GM10266 (cell line): Measurements from ENCODE around the gene ZRANB3.

Experiments used
- DNase-seq: peaks from one replicate; pipeline ENCODE4 v3.0.0; 2012; ENCODE audit errors: extremely low spot score
- TF ChIP-seq, protein P1 (sequence below): IDR thresholded peaks from 2 replicates; pipeline ENCODE4 v1.5.1; 2012; ENCODE audit warnings: mild to moderate bottlenecking, low read depth; ENCODE audit not compliant: control insufficient read depth, insufficient read depth; ENCODE audit errors: missing control alignments

Gene ZRANB3

DNA sequence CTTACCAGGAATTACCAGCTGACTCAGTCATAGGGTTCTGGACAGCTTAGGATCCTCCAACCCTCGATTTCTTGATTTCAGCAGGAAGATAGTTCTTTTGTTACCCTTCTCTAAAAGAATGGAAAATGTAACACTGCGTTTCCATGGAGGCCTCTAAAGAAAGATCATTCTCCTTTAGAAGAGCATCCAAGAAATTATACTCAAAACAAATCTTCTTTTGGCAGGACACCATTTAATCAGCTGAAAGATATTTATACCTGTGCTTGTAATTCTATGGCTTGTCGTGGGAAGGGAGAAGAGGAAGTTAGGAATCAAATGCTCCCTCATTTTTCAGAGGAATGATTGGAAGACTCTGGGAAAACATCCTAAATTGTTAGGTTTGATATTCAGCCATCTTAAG is 348.4 kb downstream of the ZRANB3 start:
- TF ChIP-seq, protein P1, sequence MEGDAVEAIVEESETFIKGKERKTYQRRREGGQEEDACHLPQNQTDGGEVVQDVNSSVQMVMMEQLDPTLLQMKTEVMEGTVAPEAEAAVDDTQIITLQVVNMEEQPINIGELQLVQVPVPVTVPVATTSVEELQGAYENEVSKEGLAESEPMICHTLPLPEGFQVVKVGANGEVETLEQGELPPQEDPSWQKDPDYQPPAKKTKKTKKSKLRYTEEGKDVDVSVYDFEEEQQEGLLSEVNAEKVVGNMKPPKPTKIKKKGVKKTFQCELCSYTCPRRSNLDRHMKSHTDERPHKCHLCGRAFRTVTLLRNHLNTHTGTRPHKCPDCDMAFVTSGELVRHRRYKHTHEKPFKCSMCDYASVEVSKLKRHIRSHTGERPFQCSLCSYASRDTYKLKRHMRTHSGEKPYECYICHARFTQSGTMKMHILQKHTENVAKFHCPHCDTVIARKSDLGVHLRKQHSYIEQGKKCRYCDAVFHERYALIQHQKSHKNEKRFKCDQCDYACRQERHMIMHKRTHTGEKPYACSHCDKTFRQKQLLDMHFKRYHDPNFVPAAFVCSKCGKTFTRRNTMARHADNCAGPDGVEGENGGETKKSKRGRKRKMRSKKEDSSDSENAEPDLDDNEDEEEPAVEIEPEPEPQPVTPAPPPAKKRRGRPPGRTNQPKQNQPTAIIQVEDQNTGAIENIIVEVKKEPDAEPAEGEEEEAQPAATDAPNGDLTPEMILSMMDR: no peak
- no peak for DNase-seq

DNA sequence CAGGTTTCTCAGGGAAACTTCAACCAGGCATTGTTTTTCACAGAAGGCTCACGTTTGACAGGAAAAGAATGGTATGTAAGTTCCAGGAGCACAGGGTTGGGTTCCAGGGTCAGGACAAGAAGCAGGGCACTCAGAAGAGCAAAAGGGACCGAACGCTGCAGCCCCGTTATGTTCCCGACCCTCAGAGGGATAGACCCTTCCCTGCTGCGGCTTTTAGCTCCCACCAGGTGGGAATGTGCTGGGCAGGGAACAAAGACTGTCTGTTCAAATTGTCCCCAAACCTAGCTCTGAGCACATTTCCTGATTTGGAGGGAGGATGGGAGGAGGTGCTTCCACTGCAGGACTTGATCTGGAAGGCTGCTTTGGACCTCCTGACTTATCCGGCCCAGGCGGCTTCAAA is 348.8 kb downstream of the ZRANB3 start:
- no peak for DNase-seq
- TF ChIP-seq, protein P1: no peak

DNA sequence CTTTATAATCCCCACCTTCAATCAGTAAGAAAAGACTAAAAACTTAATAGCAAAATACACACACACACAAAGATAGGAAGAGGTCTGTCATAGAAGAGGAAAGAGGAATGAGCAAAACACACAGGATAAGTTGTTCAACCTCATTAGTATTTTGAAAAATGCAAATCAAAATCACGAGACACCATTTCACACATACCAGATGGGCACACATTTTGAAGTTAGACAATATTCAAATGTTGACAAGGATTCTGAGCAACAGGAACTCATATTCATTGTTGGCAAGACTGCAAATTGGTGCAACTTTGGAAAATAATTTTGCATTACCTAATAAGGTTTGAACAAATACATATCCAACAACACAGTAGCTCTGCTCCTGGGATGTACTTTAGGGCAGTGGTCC is 351.3 kb downstream of the ZRANB3 start:
- no peak for DNase-seq
- TF ChIP-seq, protein P1: no peak

DNA sequence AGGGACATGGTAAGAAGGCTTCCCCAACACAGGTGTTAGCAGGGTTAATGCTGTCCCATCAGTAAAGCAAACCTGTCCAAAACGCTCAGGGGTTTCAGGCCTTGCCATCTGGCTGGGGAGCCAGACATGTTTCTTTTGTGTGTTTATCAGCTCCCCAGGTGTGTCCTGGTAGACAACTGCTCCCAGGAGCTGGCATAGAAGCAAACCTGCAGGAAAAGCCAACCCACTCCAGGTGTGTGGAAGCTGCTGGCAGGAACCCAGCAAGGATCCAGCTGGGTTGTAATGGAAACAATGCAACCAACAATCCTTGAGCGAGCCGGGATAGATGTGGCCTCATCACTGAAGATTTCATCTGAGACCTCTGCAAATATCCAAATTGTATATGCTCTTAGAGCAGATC is 355.8 kb downstream of the ZRANB3 start:
- DNase-seq: no peak
- TF ChIP-seq, protein P1: no peak

DNA sequence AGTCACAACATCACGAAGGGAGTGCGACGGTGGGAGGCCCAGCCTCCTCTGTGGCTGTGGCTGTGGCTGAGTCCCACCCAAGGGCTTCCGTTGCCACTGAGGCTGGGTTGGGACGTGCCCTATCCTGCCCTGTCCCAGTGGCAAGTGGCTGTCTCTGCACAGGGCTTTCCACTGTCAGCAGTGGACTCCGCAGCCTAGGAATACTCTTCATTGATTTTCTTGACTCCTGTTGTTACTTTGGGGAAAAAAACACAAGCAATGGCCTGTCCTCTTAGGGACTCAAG is 356.3 kb downstream of the ZRANB3 start:
- TF ChIP-seq, protein P1: no peak
- DNase-seq: no peak

DNA sequence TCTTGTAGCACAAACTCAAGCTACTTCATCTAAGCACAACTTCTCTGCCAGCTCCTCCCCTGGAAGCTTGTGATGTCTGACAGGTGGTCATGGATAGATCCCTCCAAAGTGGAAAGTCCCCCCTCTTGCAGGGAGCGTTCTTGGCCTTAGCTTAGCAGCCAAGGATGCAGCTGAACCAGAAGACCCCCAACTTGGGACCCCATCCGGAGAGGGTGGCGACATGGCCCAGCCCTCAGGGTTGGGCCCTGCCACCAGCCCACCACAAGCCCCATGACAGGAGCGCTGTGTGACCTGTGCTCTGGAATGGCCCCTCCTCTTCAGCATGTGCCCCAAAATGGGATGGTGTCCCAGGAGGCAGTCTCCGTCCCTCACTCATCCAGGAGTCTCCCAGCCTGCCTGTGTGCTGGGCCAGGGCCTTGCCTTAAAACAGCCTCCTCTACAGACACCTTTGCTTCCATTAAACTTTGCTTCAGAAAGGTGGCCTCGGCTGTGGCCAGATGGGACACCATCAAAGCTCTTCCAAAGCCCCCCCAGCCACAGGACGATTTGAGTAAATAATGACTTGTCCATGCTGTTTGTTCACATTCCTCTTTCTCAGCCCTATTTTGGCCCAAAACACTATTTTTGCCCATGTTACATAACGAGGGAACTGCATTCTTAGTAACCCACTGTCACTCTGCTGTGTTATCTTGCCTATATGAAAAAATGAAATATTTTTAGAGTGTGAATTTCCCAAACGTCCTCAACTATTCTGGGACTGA is 356.8 kb downstream of the ZRANB3 start:
- no peak for DNase-seq
- TF ChIP-seq, protein P1: no peak

GRCh38 chr2:135169900-135170753 is 360.9 kb downstream of the ZRANB3 start:
- TF ChIP-seq, protein P1: no peak
- no peak for DNase-seq
